Body of pancreas (tissue), 4 donors: ENCODE data around the gene FOXD3.
A peak's percentile ranks its signal among the peaks of the same experiment; 100 is the strongest.

Experiments
- CTCF ChIP-seq, 7 experiments: fragments of 450-650 bp in 4 of 7; fragments of 200-600 bp in 3 of 7; sonication (generic) in 3 of 7; IDR thresholded peaks; one replicate each; pipeline ENCODE4 v1.5.1; 2016 to 2019; ENCODE audit warnings: antibody characterized with exemption in 7 of 7
- POLR2A ChIP-seq, 3 donors: fragments of 450-650 bp; IDR thresholded peaks; one replicate each; pipeline ENCODE4 v1.6.1; 2016; ENCODE audit warnings: antibody characterized with exemption in 3 of 3, mild to moderate bottlenecking in 2 of 3

GRCh38 chr1:63316984-63317816 lies 5.2 kb upstream of the FOXD3 start:
- peak; percentile 50 to 67 (median 57) for TF ChIP-seq CTCF (IDR thresholded peaks at IDR 0.05)
- TF ChIP-seq POLR2A (IDR thresholded peaks at IDR 0.05): no peak
